ENCODE data around the gene SRP14.
"Not testable (repeated sequence)": the region's sequence is repeated elsewhere in the genome, so short reads cannot be mapped to it uniquely, and the experiment has no call there.

The SRP14 gene

GRCh38 chr15:40048926-40049475 is 10.0 kb upstream of the SRP14 start:
- no peak for DNase-seq

DNA sequence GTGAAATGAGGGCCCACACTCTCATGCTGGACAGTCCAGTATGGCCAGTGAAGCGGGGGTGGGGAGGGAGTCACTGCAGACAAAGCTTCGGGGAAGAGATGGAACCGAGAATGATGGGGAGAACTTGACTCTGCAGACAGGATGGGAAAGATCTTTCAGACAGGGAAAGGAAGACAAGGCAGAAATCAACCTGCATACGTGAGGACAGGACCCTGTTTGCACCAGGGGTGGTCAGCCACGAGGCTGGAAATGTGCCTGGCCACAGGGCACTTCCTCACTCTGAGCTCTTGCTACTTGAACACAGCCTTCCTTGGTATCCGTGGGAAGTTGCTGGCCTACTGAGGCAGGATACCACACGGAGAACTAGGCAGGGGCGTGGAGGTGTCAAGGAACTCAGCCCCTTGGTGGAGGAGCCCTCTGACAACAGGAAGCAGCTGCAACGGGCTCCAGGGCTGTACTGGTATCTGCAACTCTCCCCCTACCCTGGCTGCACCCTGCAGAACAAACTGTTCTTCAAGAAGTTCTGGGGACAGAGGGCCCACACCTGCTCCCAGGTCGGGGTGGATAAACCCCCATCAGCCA is 9.3 kb upstream of the SRP14 start:
- no peak for DNase-seq

DNA sequence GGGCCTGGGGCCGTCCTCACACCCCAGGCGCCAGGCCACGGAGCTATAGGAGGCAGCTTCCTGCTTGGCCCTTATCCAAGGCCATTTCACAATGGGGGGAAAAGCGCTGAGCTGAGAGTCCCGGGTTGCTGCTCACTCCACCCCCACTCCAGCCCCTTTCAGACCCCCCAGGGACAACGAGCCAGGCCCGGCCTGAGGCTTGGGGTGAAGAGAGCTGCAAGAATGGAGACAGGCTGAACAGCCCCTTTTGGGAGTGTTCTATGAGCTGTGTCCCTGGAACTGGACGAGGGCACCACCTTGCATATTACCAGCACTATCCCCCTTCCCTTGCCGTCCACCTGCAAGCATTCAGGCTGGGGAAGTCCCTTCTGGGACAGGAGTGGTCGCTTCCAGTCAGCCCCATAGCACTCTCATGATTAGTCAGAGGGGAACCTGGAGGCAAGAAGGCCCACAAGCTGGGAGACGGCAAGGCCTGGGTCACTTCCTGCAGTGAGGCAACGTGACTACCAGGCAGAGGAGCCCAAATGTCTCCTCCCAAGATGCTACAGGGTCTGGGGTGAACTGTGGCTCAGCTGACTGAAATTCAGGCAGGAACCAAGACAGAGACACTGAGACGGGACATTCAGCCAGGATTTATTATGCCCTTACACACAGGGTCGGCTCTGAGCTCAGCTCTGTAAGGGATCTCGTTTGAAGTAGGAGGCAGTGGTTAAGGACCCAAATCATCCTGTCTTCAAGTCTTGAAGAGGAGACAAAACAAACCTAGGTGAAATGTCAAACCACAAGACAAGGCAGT is 8.6 kb upstream of the SRP14 start:
- no peak for DNase-seq

DNA sequence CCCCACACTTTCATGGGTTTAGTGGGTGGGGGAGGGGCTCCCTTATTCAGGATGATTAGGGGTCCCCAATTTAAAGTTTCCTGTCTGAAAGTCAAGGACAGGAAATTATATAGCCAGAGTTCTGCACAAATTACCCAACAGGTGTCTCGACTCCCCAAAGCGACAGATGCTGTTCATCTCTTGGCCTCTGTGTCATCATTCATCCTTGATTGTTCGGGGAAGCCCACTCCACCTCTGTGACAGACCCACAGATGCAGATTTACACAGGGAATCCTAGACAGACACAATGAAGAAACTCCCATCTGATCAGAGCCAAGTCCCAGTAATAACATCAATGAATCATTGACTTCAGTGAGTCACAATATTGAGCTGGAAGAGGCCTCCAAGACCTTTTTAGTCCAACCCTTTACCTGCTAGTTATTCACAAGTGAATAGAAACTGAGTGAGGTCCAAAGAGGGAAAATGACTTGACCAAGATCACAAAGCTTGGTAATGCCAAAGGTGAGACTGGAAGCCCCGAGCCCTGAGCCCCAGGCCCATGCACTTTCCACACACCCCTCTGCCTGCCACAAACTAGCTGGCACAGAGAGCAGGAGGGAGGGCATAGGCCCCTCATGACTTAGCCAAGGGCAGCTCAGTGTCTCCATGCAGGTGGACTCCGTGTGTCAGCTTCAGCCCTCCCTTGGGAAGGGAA is 7.9 kb upstream of the SRP14 start:
- DNase-seq = peak; percentile 21

GRCh38 chr15:40045572-40046217 is 6.7 kb upstream of the SRP14 start:
- DNase-seq = no peak

DNA sequence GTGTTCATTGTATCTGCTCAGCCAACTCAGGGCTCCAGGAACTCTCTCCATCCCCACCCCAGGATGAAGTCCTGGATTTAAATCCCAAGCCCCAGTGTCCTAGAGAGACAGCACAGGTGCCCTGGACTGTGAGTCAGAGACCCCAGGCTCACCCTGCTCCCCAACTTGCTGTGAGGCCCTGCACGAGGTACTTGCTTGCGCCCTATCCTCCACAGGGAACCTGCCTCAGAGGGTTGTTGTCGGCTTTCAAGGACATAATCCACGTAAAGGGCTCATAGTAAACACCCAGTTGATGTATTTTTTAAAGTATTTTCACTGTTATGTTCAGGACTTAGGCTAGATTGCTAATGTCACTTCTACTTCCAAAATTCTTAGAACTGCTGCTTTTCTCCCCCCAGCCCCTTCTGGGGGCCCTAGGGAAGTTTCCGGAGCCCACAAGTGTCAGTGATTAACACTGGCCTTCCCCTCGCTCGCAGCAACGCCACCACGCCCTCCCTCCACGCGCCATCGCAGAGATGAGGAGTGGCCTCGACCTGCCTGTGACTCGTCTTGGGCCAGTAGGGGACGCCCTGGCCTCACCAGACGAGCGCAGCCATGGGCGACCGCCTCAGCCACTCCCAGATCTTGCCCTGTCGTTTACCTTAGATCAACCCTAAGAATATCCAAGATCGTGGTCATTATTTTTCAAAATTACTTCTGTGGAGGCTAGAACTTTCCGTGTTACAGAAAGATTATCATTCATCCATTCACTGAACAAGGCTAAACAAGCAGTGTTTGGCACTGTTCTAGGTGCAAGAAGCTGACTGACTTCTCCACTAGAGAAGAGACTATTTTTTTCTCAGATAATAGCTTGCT is 6.0 kb upstream of the SRP14 start:
- DNase-seq = peak; percentile 65

- no peak for DNase-seq
These were observed 5.1 kb upstream of the SRP14 start for GRCh38 chr15:40043927-40044716.

- no peak for DNase-seq
These were observed 3.9 kb upstream of the SRP14 start for GRCh38 chr15:40042791-40043320.

DNA sequence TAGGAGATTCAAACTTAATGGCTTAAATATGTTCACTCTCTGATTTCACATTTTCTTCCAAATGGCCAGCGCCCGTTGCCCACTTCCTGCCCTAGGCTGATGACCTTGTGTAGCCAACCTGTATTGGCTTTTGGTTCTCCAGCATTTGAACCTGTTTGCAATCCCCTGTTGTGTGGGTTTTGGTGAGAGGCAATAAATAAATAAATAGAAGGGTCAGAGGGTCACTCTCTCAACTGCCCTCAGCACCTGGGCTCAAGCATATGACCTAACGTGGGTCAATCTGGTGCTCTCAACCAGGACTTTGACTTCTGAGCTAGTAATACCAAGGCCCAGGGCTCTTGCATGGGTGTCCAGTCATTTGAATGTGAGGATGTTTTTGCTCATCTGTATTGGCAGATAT is 1.8 kb upstream of the SRP14 start:
- DNase-seq = no peak

DNA sequence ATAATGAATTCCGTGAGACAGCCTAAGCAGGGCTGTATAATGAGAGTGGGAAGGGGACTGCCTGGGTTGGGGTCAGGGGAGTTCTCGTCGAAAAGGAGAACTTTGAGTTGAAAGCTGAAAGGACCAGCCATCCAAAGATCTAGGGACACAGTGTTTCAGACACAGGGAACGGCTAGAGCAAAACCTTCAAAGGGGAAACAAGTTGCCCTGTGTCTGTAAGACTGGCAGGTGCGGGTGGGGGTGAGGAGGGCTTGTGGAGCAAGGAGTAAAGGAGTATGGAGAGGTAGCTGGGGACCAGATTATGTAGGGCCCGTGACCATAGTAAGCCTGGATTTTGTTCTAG is 1.3 kb upstream of the SRP14 start:
- DNase-seq = no peak

DNA sequence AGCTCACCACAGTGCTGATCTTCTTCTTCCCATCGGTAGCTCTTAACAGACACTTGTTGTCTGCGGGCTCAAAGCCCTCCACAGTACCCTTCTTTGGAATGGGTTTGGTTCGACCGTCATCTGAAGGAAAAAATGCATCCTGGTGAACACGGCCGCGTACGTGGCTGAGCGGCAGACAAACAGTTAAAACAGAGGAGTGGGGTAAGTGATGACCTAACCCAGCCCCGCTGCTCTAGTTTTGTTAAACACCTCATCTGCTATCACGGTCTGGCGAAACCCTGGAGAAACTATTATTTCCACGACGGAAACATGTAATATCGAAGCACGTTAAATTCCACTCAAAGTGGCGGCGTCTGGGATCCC is 725 bp downstream of the SRP14 start:
- no peak for DNase-seq

DNA sequence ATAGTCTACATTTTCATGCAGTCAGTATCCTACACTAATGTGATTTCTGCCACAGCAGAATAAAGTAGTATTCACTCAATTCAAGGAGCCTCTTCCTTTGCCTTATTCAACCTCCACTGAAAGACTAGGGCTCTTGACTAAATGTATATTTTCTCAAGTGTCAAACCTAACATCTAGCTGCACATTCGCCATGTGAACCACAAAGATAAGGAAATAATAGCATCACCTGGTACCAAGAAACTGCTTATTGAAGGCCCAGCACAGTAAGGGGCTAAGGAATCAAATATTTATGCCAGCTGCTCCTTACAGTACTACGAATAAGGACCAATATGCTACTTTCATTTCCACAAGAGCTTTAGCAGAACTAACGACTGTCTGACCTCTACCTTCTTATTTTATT is 1.3 kb downstream of the SRP14 start:
- no peak for DNase-seq

- not testable (repeated sequence) for DNase-seq
These were observed 3.8 kb downstream of the SRP14 start for GRCh38 chr15:40035182-40035581.

GRCh38 chr15:40034186-40034946 is 4.6 kb downstream of the SRP14 start:
- no peak for DNase-seq

DNA sequence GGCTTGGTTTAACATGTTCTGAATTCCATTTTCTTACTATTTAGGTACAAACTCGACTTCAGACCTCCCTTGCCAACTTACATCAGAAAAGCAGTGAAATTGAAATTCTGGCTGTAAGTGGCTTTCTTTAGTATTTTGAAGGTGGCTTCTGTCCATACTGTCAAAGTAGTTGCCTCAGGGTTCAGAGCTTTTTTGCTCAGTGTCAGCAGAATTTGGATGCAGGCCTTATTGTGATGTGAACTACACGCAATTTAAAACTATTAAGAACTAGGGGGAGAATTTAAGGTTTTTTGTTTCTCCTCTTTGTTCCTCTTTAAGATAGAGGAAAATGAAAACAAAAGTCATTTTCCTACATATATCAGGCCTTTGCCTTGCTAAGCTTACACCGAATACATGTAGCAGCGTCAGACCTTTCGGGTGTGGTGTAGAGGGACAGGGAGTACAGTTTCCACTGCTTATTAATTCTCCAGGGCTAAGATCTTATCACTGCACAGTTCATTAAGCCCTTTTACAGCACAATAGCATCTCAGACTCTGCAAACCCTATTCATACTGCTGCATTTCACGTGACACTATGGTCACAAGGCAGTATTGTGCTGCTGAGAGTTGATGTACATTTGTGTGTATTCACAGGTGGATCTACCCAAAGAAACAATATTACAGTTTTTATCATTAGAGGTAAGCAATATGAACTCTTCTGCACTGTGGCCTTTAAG is 6.7 kb downstream of the SRP14 start:
- DNase-seq = no peak

GRCh38 chr15:40031300-40031699 is 7.7 kb downstream of the SRP14 start:
- DNase-seq = no peak

- DNase-seq = no peak
These were observed 8.7 kb downstream of the SRP14 start for GRCh38 chr15:40029979-40030893.

DNA sequence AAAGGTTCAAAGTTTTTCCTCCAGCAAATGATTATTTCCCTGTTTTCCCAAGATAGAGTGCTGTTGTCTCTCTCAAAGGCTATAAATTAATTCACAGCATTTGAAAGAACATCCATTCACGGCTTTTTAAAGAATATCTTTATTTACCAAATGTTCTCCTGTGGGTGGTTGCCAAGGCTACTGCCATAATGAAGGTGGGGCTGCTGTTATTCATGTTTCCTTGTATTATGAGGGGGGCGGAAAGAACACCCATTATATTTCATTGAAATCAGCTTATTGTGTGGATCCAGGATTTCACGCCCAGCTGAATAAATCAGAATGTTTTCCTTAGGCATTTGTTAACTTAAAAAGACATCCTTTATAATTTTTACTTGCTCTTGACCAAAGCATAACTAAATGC is 10.1 kb downstream of the SRP14 start:
- no peak for DNase-seq

GRCh38 chr15:40028193-40028592 is 10.8 kb downstream of the SRP14 start:
- no peak for DNase-seq
